ENCODE data around the gene RING1. TPM values are rescaled to one million over a fixed set of nuclear protein-coding genes. Genes with fewer than 3 reads are reported as not detected.
"Not testable (repeated sequence)": the region's sequence is repeated elsewhere in the genome, so short reads cannot be mapped to it uniquely, and the experiment has no call there.

Gene RING1
- polyA plus RNA-seq, 3 donors: 61.9 to 65.3 (median 61.9) TPM

DNA sequence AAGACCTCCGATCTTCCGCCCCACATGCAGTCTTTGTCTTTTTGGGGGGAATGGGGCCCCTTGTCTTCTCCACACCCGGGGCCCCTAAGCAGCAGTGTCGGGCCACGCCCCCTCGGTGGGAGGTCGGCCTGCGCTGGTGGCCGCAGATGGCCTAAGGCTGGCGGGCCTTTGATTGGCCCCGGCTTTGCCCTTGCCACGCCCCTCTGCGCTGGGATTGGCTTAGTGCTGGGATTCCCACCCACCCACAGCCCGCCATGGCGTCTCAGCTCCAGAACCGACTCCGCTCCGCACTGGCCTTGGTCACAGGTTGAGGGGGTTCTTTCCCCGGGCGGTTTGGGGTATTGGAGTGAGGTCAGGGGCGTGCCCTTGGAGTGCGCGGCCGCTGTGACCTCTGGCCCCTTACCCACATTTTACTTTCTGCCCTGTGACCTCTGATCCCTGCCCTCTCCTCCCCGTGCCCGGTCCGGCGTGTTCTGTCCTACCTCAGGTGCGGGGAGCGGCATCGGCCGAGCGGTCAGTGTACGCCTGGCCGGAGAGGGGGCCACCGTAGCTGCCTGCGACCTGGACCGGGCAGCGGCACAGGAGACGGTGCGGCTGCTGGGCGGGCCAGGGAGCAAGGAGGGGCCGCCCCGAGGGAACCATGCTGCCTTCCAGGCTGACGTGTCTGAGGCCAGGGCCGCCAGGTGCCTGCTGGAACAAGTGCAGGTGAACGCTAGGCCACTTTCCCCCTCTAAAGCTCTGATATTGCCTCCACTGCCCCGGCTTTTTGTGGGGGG is 3.7 kb upstream of the RING1 start, which contains the start of gene HSD17B8:
Gene HSD17B8 (plus strand): TSS at position 241 of the 776 bp plus-strand sequence. CDS start 14 bp downstream, at position 255.
- peak; percentile 93 for DNase-seq

DNA sequence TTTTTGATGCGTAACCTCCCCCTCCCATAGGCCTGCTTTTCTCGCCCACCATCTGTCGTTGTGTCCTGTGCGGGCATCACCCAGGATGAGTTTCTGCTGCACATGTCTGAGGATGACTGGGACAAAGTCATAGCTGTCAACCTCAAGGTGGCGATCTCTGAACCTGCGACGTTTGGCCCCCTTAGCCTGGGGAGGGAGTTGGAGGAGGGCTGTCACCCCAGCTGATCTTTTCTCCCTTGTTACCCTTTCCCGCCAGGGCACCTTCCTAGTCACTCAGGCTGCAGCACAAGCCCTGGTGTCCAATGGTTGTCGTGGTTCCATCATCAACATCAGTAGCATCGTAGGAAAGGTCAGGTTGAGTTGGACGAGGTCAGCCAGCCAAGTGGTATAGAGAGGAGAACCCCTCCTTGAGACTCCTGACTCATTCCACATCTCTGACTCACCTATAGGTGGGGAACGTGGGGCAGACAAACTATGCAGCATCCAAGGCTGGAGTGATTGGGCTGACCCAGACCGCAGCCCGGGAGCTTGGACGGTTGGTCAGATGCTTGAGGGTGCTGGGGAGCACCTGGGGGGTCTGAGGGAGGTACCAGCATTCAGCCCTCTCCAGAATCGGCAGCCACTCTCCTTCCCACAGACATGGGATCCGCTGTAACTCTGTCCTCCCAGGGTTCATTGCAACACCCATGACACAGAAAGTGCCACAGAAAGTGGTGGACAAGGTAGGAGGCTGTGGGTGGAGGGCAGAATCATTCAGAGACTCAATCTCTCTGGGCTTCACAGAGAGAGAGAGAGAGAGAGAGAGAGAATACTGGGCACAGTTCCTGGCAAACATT is 2.9 kb upstream of the RING1 start:
- DNase-seq: no peak

DNA sequence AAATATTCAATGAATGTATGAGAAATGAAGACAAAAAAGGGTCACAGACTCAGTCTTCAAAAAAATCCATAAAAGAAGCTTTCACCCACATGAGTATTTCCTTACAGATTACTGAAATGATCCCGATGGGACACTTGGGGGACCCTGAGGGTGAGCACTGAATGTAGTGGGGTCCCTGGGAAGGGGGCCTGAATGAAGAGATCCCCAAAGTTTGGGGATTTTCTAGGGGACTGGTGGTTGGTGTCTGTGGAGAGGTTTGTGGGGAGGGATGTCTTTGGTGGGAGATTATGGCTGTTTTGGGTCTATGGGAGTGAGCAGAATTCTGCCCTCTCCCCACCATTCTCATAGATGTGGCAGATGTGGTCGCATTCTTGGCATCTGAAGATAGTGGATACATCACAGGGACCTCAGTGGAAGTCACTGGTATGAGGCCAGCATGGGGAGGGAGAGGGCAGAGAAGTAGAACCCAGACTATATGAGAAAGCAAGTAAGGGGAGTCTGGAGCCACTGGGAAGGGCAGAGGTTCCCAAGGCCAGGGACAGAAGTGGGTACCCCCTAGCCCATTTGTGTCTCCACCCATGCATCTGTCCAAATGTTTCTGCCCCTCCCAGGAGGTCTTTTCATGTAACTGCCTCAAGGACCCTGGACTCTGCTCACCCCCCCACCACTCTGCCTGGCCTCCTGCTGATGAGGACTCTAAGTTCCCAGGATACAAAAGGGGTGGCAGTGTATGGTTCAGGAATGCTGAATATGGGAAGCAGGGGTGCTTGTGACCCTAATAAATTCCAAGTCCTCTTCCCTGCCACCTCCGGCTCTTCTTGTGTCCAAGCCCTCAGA is 2.1 kb upstream of the RING1 start:
- no peak for DNase-seq

DNA sequence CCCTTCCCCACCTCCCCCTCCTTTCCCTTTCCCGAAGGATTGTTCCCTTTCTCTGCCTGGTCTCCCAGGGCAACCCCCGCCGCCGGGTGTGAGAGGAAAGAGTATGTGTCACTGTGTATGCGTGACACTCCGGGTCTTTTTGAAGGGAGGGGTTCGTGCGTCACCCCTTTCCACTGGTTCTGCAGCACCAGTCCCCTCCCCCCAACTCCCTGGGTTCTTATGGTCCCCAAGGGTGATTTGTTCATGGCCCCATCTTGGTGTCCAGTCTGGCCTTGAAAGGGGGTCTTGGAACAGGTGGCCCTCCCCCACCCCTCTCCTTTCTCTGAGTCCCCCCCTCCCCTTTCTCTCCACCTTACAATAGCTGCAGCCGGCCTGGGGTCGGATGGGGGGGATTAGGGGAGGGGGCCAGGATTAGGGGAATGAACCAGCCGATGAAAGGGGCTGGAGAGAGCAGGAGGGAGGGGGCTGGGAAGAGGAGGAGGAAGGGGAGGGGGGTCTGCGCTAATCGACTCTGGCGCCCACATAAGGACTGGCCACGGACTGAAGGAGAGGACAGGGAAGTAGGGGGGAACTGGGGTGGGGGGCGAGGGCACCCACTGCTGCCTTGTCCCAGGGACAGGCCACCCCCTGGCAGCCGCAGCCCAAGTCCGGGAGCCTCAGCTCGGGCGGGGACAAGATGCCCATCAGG is 1.3 kb upstream of the RING1 start:
- DNase-seq: no peak

DNA sequence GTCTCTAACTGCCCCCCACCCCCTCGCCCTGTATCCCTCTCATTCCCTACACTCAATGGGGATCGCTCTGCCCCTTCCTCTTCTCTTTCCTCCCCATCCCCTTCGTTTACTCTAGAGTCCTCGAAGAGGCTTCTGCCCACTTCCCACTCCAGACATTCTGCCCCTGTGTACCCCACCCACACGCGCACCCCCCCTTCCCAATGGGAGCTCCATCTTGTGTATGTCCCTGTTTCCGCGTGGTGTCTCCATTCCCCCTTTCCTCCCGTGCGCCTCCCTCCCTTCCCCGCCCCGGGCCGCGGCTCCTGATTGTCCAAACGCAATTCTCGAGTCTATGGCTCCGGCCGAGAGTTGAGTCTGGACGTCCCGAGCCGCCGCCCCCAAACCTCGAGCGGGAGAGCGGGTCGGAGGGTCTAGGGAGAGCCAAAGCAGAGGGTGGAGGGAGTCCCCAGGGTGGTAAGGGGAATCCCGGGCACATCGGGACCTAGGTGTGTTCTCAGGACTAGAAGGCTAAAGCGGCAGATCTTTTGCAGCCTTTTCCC is 679 bp upstream of the RING1 start:
- DNase-seq: no peak

DNA sequence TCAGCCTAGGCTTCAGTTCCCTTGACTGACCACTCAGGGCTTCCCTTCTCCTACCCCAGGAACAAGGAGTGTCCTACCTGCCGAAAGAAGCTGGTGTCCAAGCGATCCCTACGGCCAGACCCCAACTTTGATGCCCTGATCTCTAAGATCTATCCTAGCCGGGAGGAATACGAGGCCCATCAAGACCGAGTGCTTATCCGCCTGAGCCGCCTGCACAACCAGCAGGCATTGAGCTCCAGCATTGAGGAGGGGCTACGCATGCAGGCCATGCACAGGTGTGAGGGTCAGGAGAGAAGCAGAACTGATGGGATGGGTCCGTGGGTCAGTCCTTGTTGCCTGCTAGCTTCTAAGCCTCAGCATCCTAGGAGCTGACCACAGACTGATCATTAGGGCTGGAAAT is 1.6 kb downstream of the RING1 start:
- no peak for DNase-seq

DNA sequence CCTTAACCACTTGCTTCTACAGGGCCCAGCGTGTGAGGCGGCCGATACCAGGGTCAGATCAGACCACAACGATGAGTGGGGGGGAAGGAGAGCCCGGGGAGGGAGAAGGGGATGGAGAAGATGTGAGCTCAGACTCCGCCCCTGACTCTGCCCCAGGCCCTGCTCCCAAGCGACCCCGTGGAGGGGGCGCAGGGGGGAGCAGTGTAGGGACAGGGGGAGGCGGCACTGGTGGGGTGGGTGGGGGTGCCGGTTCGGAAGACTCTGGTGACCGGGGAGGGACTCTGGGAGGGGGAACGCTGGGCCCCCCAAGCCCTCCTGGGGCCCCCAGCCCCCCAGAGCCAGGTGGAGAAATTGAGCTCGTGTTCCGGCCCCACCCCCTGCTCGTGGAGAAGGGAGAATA is 2.8 kb downstream of the RING1 start:
- no peak for DNase-seq

DNA sequence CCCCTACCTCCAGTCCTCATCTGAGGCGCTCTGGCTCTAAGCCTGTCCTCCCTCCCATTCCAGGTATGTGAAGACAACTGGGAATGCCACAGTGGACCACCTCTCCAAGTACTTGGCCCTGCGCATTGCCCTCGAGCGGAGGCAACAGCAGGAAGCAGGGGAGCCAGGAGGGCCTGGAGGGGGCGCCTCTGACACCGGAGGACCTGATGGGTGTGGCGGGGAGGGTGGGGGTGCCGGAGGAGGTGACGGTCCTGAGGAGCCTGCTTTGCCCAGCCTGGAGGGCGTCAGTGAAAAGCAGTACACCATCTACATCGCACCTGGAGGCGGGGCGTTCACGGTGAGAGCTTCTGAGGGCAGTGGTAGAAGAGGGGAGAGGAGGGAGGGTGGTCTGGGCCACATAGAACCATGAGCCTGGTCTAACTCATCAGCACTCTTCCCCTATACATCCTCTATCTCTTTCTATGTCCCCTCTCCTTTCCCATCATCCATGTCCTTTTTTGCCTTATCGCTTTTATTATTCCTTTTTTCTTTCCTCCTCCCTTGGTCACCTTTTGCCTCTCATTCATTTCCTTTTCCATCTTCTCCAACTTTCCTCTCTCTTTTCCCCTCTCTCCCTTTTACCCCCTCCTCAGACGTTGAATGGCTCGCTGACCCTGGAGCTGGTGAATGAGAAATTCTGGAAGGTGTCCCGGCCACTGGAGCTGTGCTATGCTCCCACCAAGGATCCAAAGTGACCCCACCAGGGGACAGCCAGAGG is 3.5 kb downstream of the RING1 start:
- no peak for DNase-seq

DNA sequence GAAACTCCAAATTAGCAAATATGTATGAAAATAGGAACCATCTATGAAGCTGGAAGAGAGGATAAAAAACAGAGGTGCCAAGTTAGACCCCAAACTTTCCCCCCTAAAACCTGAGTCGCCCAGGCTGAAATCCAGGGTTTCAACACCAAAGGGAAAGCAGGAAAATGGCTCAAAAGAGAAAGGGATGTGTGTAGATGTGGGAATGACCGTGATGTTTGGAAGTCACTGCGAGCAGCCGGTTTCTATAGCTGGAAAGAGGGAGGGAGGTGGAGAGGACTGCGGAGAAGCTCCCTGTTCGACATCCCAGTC is 4.5 kb downstream of the RING1 start:
- DNase-seq: no peak

DNA sequence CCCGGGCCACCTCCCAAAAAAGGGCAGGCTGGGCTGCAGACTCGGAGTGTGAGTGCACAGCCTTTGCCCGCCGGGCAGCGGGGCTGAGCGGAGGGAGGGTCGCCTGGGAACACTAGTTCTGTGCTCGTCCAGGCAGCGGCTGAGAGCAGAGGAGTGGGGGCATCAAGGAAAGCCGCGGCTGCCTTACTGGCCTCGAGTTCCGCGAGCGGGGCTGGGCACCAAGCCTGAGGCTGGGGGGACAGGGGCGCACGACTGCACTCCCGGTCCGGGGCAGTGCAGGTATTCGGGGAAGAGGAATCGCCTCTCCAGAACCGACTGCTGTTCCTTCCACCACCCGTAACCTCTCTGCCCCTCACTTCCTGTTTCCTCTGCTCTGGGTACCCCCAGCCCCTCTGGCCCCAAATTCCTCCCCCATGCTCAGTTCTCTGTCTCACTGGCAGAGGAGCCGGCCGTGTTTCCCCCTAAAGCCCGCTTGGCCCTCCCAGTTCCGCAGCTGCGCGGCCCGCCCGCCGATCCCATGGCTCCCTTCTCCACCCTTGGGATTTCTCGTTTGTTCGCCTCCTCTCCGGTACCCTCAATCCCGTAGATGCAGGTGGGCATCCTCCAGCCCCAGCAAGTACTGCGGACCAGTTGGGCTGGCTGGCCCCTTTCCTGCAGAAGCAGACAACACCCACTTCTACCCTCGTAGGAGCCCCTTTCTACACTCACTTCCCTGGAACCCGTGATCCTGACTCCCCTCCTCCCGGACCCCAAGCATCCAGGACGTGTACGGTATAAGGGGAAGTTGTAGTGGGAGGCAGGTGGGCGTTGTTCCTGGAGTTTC is 5.1 kb downstream of the RING1 start:
- DNase-seq: no peak

DNA sequence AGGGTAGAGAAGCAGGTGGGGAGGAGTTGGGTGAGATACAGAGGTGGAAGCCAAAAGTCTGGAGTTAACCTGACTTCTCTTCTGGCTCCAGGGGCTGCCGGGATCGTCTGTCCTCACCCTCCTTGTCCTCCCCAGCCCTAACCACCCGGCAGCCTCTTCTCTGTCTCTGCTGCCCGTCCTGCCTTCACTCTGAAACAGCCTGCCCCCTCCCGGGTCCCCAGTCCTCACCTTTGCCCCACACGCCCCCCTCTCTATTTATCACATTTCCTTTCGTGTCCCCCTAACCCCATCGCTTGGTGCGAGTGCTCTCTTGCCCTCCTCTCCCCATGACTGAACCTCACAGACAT is 5.7 kb downstream of the RING1 start:
- no peak for DNase-seq

DNA sequence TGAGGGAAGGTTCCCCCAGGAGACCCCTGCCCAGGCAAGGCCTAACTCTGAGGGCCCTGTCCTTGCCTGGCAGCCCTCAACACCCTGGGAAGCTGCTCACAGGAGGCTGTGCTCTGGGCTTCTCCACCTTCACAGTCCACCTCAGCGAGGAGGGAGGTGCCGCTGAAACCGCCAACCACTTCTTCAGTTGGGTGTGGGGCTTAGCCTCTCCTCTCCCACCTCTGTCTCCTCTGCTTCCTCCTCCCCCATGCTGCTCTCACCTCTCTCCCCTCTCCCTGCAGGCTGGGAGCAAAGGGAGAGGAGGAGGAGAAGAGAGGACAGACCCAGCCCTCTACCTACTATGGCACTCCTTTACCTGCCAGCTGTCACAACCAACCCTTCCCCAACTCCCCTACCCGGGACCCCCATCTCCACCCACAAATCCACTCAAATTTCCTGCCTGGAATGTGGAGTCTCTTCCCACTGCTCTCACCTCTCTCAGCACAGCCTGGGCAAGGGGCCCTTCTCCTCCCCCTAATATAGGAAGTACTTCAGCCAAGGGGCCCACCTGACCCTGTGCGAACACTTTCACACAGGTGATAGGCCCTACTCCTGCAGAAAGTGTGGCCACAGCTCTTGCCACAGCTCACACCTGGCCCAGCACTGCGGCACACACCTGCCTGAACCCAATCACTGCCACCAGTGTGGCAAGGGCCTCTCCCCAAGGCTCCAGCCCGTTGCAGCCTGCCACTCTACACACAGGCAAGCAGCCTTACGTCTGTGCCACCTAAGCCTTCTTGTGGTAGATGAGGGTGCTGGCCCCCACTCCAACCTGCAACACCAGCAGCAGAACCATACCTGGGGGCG is 7.2 kb downstream of the RING1 start:
- DNase-seq: no peak

DNA sequence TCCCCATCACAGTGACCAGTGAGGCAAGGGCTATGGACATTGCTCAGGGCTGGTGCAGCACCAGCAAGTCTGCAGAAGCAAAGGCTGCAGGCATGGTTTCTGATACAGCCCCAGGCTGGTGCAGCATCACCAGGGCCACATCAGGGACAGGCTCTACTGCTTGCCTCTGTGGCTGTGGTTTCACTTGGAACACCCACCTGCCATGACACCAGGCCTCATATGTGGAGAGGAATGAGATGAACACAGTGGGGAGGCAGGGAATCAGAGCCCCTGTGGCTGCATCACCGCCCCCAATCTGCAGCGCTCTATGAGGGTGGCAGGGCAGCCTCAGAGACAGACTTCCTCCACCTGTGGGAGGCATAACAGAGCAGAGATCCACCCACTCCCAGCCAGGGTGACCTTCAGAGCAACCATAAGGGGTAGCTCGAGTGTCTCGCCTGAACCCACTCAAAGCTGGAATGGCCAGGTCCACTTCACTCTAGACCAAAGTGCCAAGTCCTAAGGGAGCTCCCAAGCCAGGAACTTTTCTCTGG is 7.9 kb downstream of the RING1 start:
- no peak for DNase-seq

DNA sequence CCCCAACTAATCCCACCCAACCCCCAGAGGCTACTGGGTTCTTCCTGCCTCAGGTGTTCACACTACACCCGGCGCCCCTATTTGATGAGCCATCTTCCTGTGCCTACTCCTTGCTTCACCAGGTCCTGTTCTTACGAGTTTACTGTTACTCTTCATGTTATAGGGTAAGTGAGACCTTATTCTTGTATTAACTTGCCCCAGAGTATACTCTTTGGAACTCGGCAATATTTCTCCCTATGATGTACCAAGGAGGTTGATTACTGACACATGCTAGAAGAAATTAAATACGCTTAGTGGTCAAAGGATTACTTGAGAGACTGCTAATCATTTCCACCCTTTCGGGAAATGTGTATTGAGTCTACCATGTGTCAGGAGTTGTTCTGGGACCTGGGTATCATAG is 8.9 kb downstream of the RING1 start:
- no peak for DNase-seq

DNA sequence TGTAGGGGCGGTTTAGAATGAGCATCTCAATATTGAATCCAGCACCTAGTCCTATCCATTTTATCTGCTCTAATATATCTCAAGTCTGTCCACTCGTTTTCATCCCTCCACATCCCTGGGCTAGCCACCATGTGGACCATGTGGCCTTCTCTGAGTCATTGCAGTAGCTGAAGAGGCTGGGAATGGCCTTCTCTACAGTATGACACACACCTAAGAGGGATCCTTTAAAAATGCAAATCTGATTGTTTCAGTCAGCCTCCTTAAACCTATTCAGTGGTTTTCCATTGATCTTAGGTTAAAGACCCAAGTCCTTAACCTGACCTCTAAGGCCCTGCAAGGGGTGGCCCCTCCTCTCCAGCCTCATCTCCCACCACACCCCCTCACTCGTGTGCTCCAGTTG is 9.4 kb downstream of the RING1 start:
- DNase-seq: no peak

DNA sequence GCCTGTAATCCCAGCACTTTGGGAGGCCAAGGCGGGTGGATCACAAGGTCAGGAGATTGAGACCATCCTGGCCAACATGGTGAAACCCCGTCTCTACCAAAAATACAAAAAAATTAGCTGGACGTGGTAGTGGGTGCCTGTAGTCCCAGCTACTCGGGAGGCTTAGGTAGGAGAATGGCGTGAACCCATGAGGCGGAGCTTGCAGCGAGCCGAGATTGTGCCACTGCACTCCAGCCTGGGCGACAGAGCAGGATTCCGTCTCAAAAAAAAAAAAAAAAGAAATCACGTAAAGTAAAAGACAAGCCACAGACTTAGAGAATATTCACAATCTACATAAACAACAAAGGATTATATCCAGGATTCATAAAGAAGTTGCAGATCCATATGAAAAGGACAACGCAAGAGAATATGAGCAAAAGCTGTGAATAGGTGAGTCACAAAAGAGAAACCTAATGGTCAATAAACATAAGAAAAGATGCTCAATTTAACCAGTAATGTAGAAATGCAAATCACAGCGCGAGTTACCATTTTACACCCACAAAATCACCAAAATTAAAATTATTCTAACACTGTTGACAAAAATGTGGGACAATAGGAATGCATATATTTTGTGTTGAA is 18.3 kb downstream of the RING1 start:
- not testable (repeated sequence) for DNase-seq

DNA sequence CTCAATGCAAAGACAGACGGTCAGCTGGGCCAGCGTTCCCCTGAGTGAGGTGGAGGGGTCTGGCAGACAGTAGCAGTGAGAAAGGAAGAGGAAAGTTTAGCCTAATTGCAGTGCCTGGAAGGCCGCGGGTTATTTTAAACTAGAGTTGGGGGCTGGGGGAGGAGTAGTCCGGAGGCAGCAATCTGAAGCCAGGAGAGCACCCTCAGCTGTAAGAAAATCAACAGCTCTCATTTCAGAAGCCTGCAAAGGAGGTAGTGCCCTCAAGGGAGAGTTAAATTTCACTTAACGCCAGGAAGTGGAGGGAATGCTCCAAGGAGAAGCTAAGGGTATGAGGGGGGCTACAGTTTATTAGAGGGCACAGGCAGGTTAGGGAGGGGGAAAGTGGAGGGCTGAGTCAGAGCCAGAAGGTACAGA is 26.9 kb downstream of the RING1 start:
- peak; percentile 59 for DNase-seq

DNA sequence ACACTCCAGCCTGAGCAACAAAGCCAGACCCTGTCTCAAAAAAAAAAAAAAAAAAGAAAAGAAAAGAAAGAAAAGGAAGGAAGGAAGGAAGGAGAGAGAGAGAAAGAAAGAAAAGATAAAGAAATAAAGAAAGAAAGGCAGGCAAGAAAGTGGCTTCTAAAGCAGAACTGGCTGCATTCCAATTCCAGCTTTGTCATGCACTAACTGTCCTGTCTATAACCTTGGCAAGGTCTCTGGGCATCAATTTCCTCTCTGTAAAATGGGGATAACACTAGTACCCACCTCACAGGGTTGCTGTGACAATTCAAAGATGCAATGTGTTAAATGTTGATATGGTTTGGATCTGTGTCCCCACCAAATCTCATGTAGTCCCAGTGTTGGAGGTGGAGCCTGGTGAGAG is 28.0 kb downstream of the RING1 start:
- DNase-seq: no peak

Data from renal pelvis (tissue), 4 donors.